ENCODE measurements around the gene NEK7. TPM values are rescaled to one million over a fixed set of nuclear protein-coding genes. Genes with fewer than 3 reads are reported as not detected.

Gene NEK7
- total RNA-seq, 3 donors from 2014 or later (not counting 1 experiment from before 2014, with no cell fraction given): 34.1 to 57.5 (median 42.1) TPM

GRCh38 chr1:198335663-198336062 lies 178.9 kb downstream of the NEK7 start:
- DNase-seq (no peak), ATAC-seq (no peak)
- Mint-ChIP-seq H3K4me1 (no peaks in the 10 kb centered on the region), H3K4me3 (no peak overlapping the region), H3K27ac (no peak overlapping the region), H3K9me3 (peaks cover 3% of the 10 kb centered on the region in 2 donors), H3K36me3 (no peaks in the 10 kb centered on the region), H3K27me3 (ENCODE audit: low read depth in 2 of 2) (peaks cover 6 to 22% of the 10 kb centered on the region in 2 donors)
- H3K4me1 ChIP-seq (ENCODE audit: control insufficient read depth, insufficient read depth, low read length): no peaks in the 10 kb centered on the region
- no peak overlapping the region for H3K4me3 ChIP-seq (ENCODE audit: low read length)
- no peaks in the 10 kb centered on the region for H3K9me3 ChIP-seq (ENCODE audit: control insufficient read depth, insufficient read depth, low read length)
- TF ChIP-seq, protein P1, sequence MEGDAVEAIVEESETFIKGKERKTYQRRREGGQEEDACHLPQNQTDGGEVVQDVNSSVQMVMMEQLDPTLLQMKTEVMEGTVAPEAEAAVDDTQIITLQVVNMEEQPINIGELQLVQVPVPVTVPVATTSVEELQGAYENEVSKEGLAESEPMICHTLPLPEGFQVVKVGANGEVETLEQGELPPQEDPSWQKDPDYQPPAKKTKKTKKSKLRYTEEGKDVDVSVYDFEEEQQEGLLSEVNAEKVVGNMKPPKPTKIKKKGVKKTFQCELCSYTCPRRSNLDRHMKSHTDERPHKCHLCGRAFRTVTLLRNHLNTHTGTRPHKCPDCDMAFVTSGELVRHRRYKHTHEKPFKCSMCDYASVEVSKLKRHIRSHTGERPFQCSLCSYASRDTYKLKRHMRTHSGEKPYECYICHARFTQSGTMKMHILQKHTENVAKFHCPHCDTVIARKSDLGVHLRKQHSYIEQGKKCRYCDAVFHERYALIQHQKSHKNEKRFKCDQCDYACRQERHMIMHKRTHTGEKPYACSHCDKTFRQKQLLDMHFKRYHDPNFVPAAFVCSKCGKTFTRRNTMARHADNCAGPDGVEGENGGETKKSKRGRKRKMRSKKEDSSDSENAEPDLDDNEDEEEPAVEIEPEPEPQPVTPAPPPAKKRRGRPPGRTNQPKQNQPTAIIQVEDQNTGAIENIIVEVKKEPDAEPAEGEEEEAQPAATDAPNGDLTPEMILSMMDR (IDR thresholded peaks at IDR 0.05): no peak
- WGBS (ENCODE audit: insufficient coverage): no CpG with 5 or more reads among the region's 1 CpG
- intact Hi-C loops (cut with micrococcal nuclease): no loop called here
- H3K27ac ChIP-seq (ENCODE audit: low read length): no peak overlapping the region
- H3K27me3 ChIP-seq (ENCODE audit: control insufficient read depth, insufficient read depth, low read length): no peaks in the 10 kb centered on the region
- no peaks in the 10 kb centered on the region for H3K36me3 ChIP-seq (ENCODE audit: control insufficient read depth, insufficient read depth, low read length)

GRCh38 chr1:198337886-198338285 lies 181.1 kb downstream of the NEK7 start:
- Histone ChIP-seq H3K36me3 (ENCODE audit: control insufficient read depth, insufficient read depth, low read length) (no peaks in the 10 kb centered on the region), H3K9me3 (ENCODE audit: control insufficient read depth, insufficient read depth, low read length) (no peaks in the 10 kb centered on the region), H3K4me3 (ENCODE audit: low read length) (no peak overlapping the region), H3K27me3 (ENCODE audit: control insufficient read depth, insufficient read depth, low read length) (no peaks in the 10 kb centered on the region), H3K4me1 (ENCODE audit: control insufficient read depth, insufficient read depth, low read length) (no peaks in the 10 kb centered on the region), H3K27ac (ENCODE audit: low read length) (no peak overlapping the region)
- intact Hi-C loops (cut with micrococcal nuclease): no loop called here
- Mint-ChIP-seq H3K27ac (no peak overlapping the region), H3K36me3 (no peaks in the 10 kb centered on the region), H3K27me3 (ENCODE audit: low read depth in 2 of 2) (no peaks in the 10 kb centered on the region), H3K9me3 (peaks cover 3% of the 10 kb centered on the region in 2 donors), H3K4me3 (no peak overlapping the region), H3K4me1 (no peaks in the 10 kb centered on the region)
- no peak for ATAC-seq
- DNase-seq: no peak
- TF ChIP-seq, protein P1 (IDR thresholded peaks at IDR 0.05): no peak

DNA sequence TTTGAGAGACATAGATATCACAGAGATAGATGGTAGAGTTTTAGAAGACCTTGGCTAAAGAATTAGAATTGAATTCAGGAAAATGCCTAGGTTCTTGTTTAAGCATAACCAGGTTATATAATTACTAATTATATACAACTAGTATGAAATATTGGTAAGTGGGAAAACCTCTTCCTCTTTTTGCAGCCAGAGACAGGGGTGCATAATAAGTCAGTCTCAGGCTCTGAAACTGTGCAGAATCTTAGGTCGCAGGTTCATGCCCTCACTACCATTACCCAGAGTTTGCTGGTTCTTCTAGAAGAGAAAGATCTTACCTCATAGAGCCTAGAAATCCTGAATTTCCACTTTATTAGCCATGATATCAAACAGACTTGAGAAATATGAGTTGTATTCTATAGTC lies 183.3 kb downstream of the NEK7 start:
- Mint-ChIP-seq H3K4me3 (no peak overlapping the region), H3K4me1 (no peaks in the 10 kb centered on the region), H3K36me3 (no peaks in the 10 kb centered on the region), H3K27ac (no peak overlapping the region), H3K27me3 (ENCODE audit: low read depth in 2 of 2) (no peaks in the 10 kb centered on the region), H3K9me3 (peaks cover 3% of the 10 kb centered on the region in 2 donors)
- H3K27me3 ChIP-seq (ENCODE audit: control insufficient read depth, insufficient read depth, low read length): no peaks in the 10 kb centered on the region
- intact Hi-C loops (cut with micrococcal nuclease): no loop called here
- no peak overlapping the region for H3K4me3 ChIP-seq (ENCODE audit: low read length)
- DNase-seq (no peak), ATAC-seq (no peak)
- WGBS (ENCODE audit: insufficient coverage): 100% methylated on average over 1 of the region's 1 CpG
- no peaks in the 10 kb centered on the region for H3K36me3 ChIP-seq (ENCODE audit: control insufficient read depth, insufficient read depth, low read length)
- no peaks in the 10 kb centered on the region for H3K9me3 ChIP-seq (ENCODE audit: control insufficient read depth, insufficient read depth, low read length)
- TF ChIP-seq, protein P1 (IDR thresholded peaks at IDR 0.05): no peak
- no peaks in the 10 kb centered on the region for H3K4me1 ChIP-seq (ENCODE audit: control insufficient read depth, insufficient read depth, low read length)
- no peak overlapping the region for H3K27ac ChIP-seq (ENCODE audit: low read length)

GRCh38 chr1:198346178-198346577 lies 189.4 kb downstream of the NEK7 start:
- Histone ChIP-seq H3K4me1 (ENCODE audit: control insufficient read depth, insufficient read depth, low read length) (no peaks in the 10 kb centered on the region), H3K27me3 (ENCODE audit: control insufficient read depth, insufficient read depth, low read length) (no peaks in the 10 kb centered on the region), H3K27ac (ENCODE audit: low read length) (no peak overlapping the region), H3K9me3 (ENCODE audit: control insufficient read depth, insufficient read depth, low read length) (no peaks in the 10 kb centered on the region), H3K4me3 (ENCODE audit: low read length) (no peak overlapping the region), H3K36me3 (ENCODE audit: control insufficient read depth, insufficient read depth, low read length) (no peaks in the 10 kb centered on the region)
- Mint-ChIP-seq H3K27ac (no peak overlapping the region), H3K36me3 (no peaks in the 10 kb centered on the region), H3K4me1 (no peaks in the 10 kb centered on the region), H3K4me3 (no peak overlapping the region), H3K27me3 (ENCODE audit: low read depth in 2 of 2) (no peaks in the 10 kb centered on the region), H3K9me3 (no peaks in the 10 kb centered on the region)
- no peak for DNase-seq
- TF ChIP-seq, protein P1 (IDR thresholded peaks at IDR 0.05): no peak
- WGBS (ENCODE audit: insufficient coverage): 90% methylated on average over 3 of the region's 3 CpGs
- ATAC-seq: no peak
- intact Hi-C loops (cut with micrococcal nuclease): no loop called here

Data from natural killer cell (primary cell).